Aorta (tissue), 5 donors: ENCODE data around the gene ZNF90. TPM values are rescaled to one million over a fixed set of nuclear protein-coding genes. Genes with fewer than 3 reads are reported as not detected.
"Not testable (repeated sequence)": the region's sequence is repeated elsewhere in the genome, so short reads cannot be mapped to it uniquely, and the experiment has no call there.

Experiments used
- ATAC-seq: fragments of 200-7000 bp; cut with Tn5 transposase; one replicate; pipeline ENCODE4 v1.9.1; 2022; ENCODE audit warnings: moderate library complexity; ENCODE audit not compliant: low FRiP score
- DNase-seq, 2 donors: peaks; one replicate each; pipeline ENCODE4 v3.0.0-alpha.2; 2020
- H3K27ac ChIP-seq, 2 donors: one replicate each; pipeline ENCODE4 v1.5.1; 2013; ENCODE audit warnings: low read length in 2 of 2, mild to moderate bottlenecking in 2 of 2, moderate library complexity in 2 of 2, control low read depth in 1 of 2, inconsistent platforms in 1 of 2, low read depth in 1 of 2
- H3K27me3 ChIP-seq, 2 donors: one replicate each; pipeline ENCODE4 v1.6.1; 2013; ENCODE audit warnings: control low read depth in 1 of 2, low read length in 1 of 2, mild to moderate bottlenecking in 1 of 2, moderate library complexity in 1 of 2; ENCODE audit not compliant: insufficient read depth in 2 of 2, control insufficient read depth in 1 of 2
- H3K36me3 ChIP-seq, 2 donors: one replicate each; pipeline ENCODE4 v1.6.1; 2013; ENCODE audit warnings: control low read depth in 1 of 2, low read length in 1 of 2, mild to moderate bottlenecking in 1 of 2; ENCODE audit not compliant: insufficient read depth in 2 of 2, control insufficient read depth in 1 of 2
- H3K4me1 ChIP-seq, 2 donors: one replicate each; pipeline ENCODE4 v1.6.1; 2013; ENCODE audit warnings: low read length in 2 of 2, control low read depth in 1 of 2, mild to moderate bottlenecking in 1 of 2, moderate library complexity in 1 of 2; ENCODE audit not compliant: insufficient read depth in 2 of 2, control insufficient read depth in 1 of 2
- H3K4me3 ChIP-seq, 2 donors: one replicate each; pipeline ENCODE4 v1.5.1; 2013; ENCODE audit warnings: low read length in 2 of 2, control low read depth in 1 of 2, mild to moderate bottlenecking in 1 of 2
- H3K9me3 ChIP-seq: one replicate; pipeline ENCODE4 v1.6.1; 2013; ENCODE audit warnings: mild to moderate bottlenecking, low read length; ENCODE audit not compliant: control insufficient read depth
- WGBS, 2 donors: extraction: QIAGEN DNeasy Blood & Tissue Kit; methylation state at CpG; one replicate each; pipeline ENCODE4 v1.1.7; 2013; 5-methylcytosine and 5-hydroxymethylcytosine counted together
- intact Hi-C, 2 donors: fragments of 100-400 bp; cut with DNase I; formaldehyde crosslinking; loops; one replicate each; pipeline versions ENCODE4 v1.14.2 to v1.15.0; 2022
- polyA plus RNA-seq, 2 donors: library from polyadenylated mRNA; stranded (reverse); fragments of 200-250 nt; gene quantifications; one replicate each; pipeline ENCODE4 v1.2.3, GENCODE V29; 2013
- total RNA-seq, 2 donors: library from RNA; stranded (reverse); fragmentation: NEBNext Ultra II Directional; extraction: Animal tissue kit (Norgen Biotek cat#: 25700); gene quantifications; one replicate each; pipeline ENCODE4 v1.2.1, GENCODE V29; 2021
- donor health status: healthy with polysubstance abuse.
- donor health status: Bipolar disorder and iron deficiency.
- donor health status: DM: no; HTN: no; CAD: no.
- donor health status: DM: no; HTN: no; CAD: no.
- donor health status: DM: yes; HTN: yes; CAD: no.

Gene ZNF90
- total and polyA plus RNA-seq, 4 donors = 0.25 to 6.5 (median 2.0) TPM

- peaks cover 0 to 3% of the 10 kb centered on the region in 2 donors for H3K36me3 ChIP-seq
- intact Hi-C loops = no loop called here
These were observed 47.1 kb downstream of the ZNF90 start for GRCh38 chr19:20124879-20125278.

GRCh38 chr19:20132933-20133332, 55.1 kb downstream of the ZNF90 start:
- H3K4me3 ChIP-seq, DNase-seq, H3K4me1 ChIP-seq, H3K36me3 ChIP-seq, H3K27ac ChIP-seq, H3K27me3 ChIP-seq, intact Hi-C loops, H3K9me3 ChIP-seq, ATAC-seq: not testable (repeated sequence)
- whole genome bisulfite sequencing, 2 donors = 77 to 90% methylated on average over 2 of the region's 2 CpGs

More at GRCh38 chr19:20124879-20125278, 47.1 kb downstream of the ZNF90 start:
- no peak for ATAC-seq
- H3K27ac ChIP-seq = no peak overlapping the region
- no peaks in the 10 kb centered on the region for H3K27me3 ChIP-seq
- peaks cover 10% of the 10 kb centered on the region for H3K9me3 ChIP-seq
- no peaks in the 10 kb centered on the region for H3K4me1 ChIP-seq
- WGBS, 2 donors = 97 to 99% methylated on average over 23 of the region's 23 CpGs
- DNase-seq = no peak
- H3K4me3 ChIP-seq = no peak overlapping the region

GRCh38 chr19:20137714-20138113, 59.9 kb downstream of the ZNF90 start:
- H3K36me3 ChIP-seq, ATAC-seq, DNase-seq, H3K4me3 ChIP-seq, H3K27me3 ChIP-seq, intact Hi-C loops, H3K4me1 ChIP-seq, H3K27ac ChIP-seq, H3K9me3 ChIP-seq: not testable (repeated sequence)
- 98 to 99% methylated on average over 20 to 27 of the region's 29 CpGs for WGBS, 2 donors

- ATAC-seq (no peak), DNase-seq (no peak)
- H3K27ac ChIP-seq = no peak overlapping the region
- intact Hi-C loops = no loop called here
- 84% methylated on average over 11 to 12 of the region's 12 CpGs for WGBS, 2 donors
- no peaks in the 10 kb centered on the region for H3K27me3 ChIP-seq
- H3K4me3 ChIP-seq = no peak overlapping the region
- no peaks in the 10 kb centered on the region for H3K9me3 ChIP-seq
- H3K4me1 ChIP-seq = no peaks in the 10 kb centered on the region
- no peaks in the 10 kb centered on the region for H3K36me3 ChIP-seq
These were observed 73.9 kb downstream of the ZNF90 start for GRCh38 chr19:20151617-20152145.

GRCh38 chr19:20152506-20152905, 74.7 kb downstream of the ZNF90 start:
- 56 to 63% methylated on average over 12 to 14 of the region's 15 CpGs for WGBS, 2 donors

GRCh38 chr19:20153281-20153680, 75.5 kb downstream of the ZNF90 start:
- Histone ChIP-seq H3K4me1 (no peaks in the 10 kb centered on the region), H3K36me3 (no peaks in the 10 kb centered on the region), H3K9me3 (no peaks in the 10 kb centered on the region), H3K4me3 (no peak overlapping the region), H3K27ac (no peak overlapping the region), H3K27me3 (no peaks in the 10 kb centered on the region)
- 97% methylated on average over 4 of the region's 4 CpGs for WGBS, 2 donors
- no peak for DNase-seq
- intact Hi-C loops = no loop called here
- no peak for ATAC-seq

More at GRCh38 chr19:20152506-20152905, 74.7 kb downstream of the ZNF90 start:
- H3K4me1 ChIP-seq, H3K36me3 ChIP-seq, H3K4me3 ChIP-seq, H3K27ac ChIP-seq, H3K9me3 ChIP-seq, DNase-seq, H3K27me3 ChIP-seq, intact Hi-C loops, ATAC-seq: not testable (repeated sequence)

GRCh38 chr19:20154636-20155035, 76.8 kb downstream of the ZNF90 start:
- Histone ChIP-seq H3K27me3 (no peaks in the 10 kb centered on the region), H3K9me3 (no peaks in the 10 kb centered on the region), H3K27ac (no peak overlapping the region), H3K36me3 (no peaks in the 10 kb centered on the region), H3K4me3 (no peak overlapping the region), H3K4me1 (no peaks in the 10 kb centered on the region)
- WGBS, 2 donors = 55% methylated on average over 4 of the region's 4 CpGs
- intact Hi-C loops = no loop called here
- ATAC-seq = no peak
- DNase-seq = no peak

GRCh38 chr19:20162821-20163220, 85.0 kb downstream of the ZNF90 start:
- no peak for DNase-seq
- Histone ChIP-seq H3K27me3 (no peaks in the 10 kb centered on the region), H3K36me3 (no peaks in the 10 kb centered on the region), H3K4me3 (no peak overlapping the region), H3K4me1 (no peaks in the 10 kb centered on the region), H3K27ac (no peak overlapping the region), H3K9me3 (no peaks in the 10 kb centered on the region)
- intact Hi-C loops = no loop called here
- 88 to 91% methylated on average over 3 of the region's 3 CpGs for whole genome bisulfite sequencing, 2 donors
- ATAC-seq = no peak

GRCh38 chr19:20164456-20164855, 86.7 kb downstream of the ZNF90 start:
- no peaks in the 10 kb centered on the region for H3K36me3 ChIP-seq
- intact Hi-C loops = no loop called here
- WGBS, 2 donors = 96 to 97% methylated on average over 1 of the region's 1 CpG
- H3K9me3 ChIP-seq = no peaks in the 10 kb centered on the region
- DNase-seq (no peak), ATAC-seq (no peak)
- H3K4me3 ChIP-seq = no peak overlapping the region
- no peak overlapping the region for H3K27ac ChIP-seq
- H3K27me3 ChIP-seq = no peaks in the 10 kb centered on the region
- no peaks in the 10 kb centered on the region for H3K4me1 ChIP-seq
